GM18498 (cell line): ENCODE data around the gene ELP4.

ENCODE experiments used
- ATAC-seq: cut with Tn5 transposase; IDR thresholded peaks from one replicate; pipeline ENCODE4 v1.9.1; 2021; ENCODE audit warnings: mild to moderate bottlenecking, moderate library complexity; ENCODE audit not compliant: unreplicated experiment

The ELP4 gene

GRCh38 chr11:31819621-31820437 lies 310.3 kb downstream of the ELP4 start:
- no peak for ATAC-seq

- ATAC-seq, result no peak
Measured at GRCh38 chr11:31820438-31820818, 310.9 kb downstream of the ELP4 start.

DNA sequence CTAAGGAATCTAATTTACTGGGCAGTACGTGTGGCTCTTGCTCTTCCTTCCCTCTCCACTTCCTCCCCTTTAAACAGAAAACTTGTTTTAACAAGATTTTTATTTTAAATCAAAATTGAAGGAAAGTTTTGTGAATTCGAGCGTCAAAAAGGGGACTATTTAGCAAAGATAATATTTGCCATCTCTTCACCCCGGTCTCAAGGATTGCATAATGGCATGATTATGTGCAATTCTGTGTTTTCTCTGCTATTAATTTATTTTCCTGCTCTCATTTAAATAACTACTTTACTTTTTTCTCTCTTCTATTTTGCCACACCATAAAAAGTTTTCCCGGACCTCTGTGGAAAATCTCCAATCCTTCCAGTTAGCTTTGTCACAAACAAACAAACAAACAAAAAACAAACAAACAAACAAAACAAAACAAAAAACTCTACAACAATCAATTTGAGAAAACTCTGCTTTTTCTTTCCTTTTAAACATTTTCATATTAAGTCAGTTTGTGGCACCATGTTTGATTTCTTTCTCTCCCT lies 311.7 kb downstream of the ELP4 start:
- no peak for ATAC-seq

DNA sequence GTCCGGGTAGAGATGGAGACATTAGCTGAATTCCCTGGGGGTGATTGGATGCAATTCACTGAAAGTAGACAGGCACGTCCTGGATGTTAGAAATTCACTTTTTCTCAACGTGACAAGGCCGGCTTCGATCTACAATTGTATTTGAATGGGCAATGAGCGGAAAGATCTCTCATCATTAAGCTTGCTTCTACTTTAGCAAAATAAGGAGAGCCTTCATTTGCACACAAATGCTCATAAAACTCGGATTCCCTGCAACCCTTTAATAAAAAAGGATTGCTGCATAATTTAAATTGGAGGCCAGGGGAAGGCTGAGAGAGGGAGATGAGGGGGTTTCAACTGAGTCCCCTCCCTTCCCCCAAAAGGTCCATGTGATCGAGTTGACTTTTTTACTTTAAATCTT lies 312.2 kb downstream of the ELP4 start:
- ATAC-seq, result no peak

GRCh38 chr11:31822175-31822926 lies 312.8 kb downstream of the ELP4 start:
- no peak for ATAC-seq

- ATAC-seq, result no peak
Measured at GRCh38 chr11:31822927-31823643, 313.5 kb downstream of the ELP4 start.

DNA sequence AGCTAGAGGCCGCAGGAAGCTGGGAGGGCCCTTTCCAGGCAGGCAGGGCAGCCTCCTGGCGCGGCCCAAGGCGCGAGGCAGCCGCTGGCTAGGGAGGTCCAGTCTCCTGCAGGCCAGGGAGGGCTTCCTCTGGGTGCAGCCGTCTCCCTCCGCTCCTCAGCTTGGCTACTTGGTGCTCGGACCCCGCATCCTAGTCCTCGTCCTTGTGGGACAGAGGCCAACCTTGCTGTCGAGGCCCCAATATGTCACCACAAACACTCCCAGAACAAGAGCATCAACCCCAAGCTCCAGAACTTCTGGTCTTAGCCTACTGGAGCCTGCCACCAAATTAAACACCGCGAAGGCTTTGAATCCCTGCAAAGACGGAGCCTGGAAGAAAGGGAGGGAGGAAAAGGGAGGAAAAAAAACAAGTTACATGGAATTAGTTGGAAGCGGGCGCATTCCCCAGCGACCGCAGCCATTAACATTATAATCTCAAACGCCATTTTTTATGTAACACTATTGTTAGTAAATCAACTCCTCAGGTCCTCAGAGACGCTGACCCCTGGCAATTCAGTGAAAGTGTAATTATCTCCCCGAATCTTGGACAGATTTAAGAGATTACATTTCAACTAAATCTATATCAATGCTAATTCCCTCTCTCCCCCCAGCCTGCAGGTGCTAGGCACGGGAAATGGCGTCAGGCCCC lies 314.2 kb downstream of the ELP4 start:
- no peak for ATAC-seq

- ATAC-seq, result no peak
Measured at GRCh38 chr11:31824332-31824878, 314.8 kb downstream of the ELP4 start.

DNA sequence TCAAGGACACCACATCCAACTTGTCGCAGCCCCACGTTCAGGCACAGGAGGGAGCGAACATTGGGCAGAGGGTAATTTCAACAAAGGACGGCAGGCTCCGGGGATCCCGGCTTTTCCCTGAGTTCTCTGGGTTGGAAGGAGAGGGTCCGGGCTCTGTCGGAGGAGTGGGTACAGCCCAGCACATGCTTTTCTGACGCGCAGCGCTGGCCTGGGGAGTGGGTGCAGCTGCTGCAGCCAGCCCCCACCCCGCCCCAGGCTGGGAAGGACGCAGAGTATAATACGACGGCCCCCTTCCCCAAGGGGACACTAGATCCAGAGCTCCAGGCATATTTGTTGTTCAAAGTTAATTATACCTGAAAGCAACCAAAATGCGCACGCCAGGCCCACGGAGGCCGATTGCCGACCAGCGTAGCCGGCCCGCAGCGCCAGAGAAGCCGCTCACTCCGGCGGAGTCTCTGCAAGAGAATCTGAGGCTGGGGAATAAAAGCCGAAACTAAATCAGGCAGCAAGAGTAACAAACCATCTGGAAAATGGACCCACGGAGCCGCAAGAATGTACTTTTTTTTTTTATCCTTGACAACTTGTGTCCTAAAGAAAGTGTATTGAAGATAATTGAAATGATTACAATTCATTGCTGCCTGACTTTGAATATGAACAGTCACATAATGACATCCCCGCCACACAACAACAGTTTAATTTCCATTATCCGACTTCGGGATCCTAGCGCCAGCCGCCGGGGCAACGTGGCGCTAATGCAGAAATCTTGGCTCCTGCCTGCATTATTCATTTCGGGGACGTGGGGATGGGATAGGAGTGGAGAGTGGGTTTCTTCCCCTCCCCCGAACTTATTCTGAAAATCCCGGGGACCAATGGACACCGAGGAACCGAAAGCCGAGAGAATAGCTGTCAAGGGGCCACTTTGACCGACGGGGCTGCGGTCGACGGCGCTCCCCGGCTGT lies 315.6 kb downstream of the ELP4 start:
- ATAC-seq, result no peak

DNA sequence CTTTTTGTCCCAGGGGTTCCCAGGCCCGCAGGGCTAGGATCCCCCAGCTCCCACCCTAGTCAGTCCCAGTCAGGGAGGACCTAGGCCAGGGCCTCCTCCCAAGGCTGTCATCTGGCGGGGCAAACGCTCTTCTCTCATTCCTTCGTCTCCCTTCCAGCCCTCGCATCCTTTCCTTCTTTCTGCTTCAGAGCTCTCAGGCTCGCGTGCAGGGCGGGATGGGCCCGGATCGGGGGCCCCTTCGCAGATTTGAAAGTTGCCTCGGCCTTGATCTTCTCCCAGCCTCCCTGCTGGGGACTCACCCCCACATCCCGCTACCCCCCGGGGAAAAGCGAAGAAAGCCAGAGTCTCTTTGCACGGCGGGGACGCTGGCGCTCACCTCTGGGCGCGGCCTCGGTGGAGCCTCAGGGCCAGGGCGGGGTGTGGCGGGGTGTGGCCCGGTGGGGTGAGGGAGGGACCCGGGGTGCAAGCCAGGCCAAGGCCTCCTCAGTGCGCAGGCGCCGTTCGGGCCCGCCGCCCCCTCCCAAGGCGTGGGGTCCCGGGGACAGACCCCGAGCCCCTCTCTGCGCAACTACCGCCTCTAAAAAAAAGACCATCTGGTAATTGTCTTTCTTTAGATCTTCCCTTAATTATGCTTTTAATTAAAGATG lies 316.4 kb downstream of the ELP4 start:
- ATAC-seq, result no peak

- ATAC-seq, result no peak
Measured at GRCh38 chr11:31826536-31827438, 317.2 kb downstream of the ELP4 start.

DNA sequence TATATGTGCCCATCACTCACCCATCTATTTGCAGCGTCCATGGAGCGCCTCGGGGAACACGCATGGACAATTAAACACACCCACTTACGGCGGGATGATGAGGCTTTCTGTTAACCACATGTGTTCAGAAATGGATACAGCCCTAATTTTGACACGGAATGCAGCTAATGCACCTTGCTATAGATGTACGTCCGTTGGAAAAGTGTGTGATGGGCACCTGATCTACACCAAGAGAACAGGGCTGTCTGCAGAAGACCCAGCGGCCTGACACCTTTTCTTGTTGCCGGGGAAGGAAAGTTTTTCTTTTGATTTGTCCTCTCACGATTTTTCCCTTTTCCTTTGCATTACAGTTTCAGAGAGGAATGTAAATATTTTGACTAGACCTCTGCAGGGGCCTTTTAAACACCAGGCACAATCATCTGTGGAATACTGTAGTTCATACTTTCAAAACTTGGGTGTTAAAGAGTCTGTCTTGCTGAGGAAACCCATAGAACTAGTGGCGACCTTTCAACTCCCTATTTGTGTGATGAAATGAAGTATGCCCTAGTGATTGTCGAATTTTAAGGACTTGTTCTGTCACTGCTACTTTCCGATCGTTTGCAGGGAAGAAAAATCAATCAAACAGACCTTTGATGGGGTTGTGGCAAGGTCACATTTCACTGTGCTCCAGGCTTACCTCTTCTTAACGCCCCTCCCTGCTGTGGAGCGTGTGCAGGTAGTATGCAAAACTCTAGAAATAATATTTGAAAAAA lies 318.1 kb downstream of the ELP4 start:
- ATAC-seq, result no peak

GRCh38 chr11:31828217-31828616 lies 318.6 kb downstream of the ELP4 start:
- ATAC-seq, result no peak

DNA sequence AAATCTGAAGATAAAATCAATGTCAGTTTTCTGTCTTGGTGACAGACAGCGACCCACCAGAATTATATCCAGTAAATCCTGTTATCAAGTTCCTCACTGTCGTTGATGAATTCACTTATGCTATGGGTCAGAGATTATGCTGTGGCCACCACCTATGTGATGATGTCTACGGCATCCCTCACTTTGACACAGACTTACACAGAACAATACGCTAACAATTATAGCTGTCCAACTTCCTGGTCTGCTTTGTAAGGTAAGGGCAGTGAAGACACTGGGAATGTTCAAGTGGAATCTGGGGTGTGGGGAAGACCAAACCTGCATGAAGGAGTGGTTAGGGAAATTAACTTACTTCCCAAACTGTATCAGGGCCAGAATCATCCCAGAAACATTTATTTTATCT lies 320.8 kb downstream of the ELP4 start:
- no peak for ATAC-seq

- no peak for ATAC-seq
Measured at GRCh38 chr11:31834237-31834636, 324.7 kb downstream of the ELP4 start.
